Mucosa of rectum (tissue), 2 donors: ENCODE results near the gene INVS.

Source experiments
- H3K27ac ChIP-seq, 2 donors: one replicate each; pipeline ENCODE4 v1.7.0; 2013; ENCODE audit warnings: inconsistent platforms in 2 of 2, low read depth in 2 of 2, low read length in 2 of 2
- H3K27me3 ChIP-seq, 2 donors: one replicate each; pipeline ENCODE4 v1.7.0; 2013; ENCODE audit warnings: low read length in 2 of 2; ENCODE audit not compliant: control insufficient read depth in 2 of 2, insufficient read depth in 2 of 2
- H3K36me3 ChIP-seq, 2 donors: one replicate each; pipeline ENCODE4 v1.7.0; 2013; ENCODE audit warnings: low read length in 2 of 2; ENCODE audit not compliant: control insufficient read depth in 2 of 2, insufficient read depth in 2 of 2
- H3K4me1 ChIP-seq, 2 donors: one replicate each; pipeline ENCODE4 v1.7.0; 2013; ENCODE audit warnings: low read length in 2 of 2, mild to moderate bottlenecking in 1 of 2; ENCODE audit not compliant: control insufficient read depth in 2 of 2, insufficient read depth in 2 of 2
- H3K4me3 ChIP-seq, 2 donors: one replicate each; pipeline ENCODE4 v1.7.0; 2013; ENCODE audit warnings: low read length in 2 of 2
- H3K9ac ChIP-seq, 2 donors: one replicate each; pipeline ENCODE4 v1.7.0; 2013; ENCODE audit warnings: low read length in 2 of 2, low read depth in 1 of 2, mild to moderate bottlenecking in 1 of 2
- H3K9me3 ChIP-seq, 2 donors: one replicate each; pipeline ENCODE4 v1.7.0; 2013; ENCODE audit warnings: low read length in 2 of 2; ENCODE audit not compliant: control insufficient read depth in 2 of 2
- donor health status: healthy.
- donor health status: Normal muscosa, but diverticular disease.

Gene INVS

DNA sequence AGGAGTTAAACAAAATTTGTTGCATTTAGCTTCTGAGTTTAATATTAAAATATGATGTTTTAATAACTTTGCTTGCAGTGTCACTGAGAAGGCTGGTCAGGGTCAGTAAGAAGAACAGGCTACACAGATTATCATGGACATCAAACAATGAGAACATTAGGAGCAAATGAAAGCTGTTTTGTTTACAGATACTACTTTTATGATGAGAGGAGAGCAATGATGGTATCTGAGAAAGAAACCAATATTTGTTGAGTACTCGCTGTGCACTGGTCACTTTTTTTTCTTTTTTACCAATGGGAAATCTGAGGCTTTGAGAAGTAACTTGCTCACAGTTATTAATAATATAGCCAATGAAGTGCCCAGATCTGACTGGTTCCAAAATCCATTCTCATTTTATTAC is 109.6 kb downstream of the INVS start:
- Histone ChIP-seq H3K9me3 (no peaks in the 10 kb centered on the region), H3K27me3 (no peaks in the 10 kb centered on the region), H3K4me3 (no peak overlapping the region), H3K36me3 (no peaks in the 10 kb centered on the region), H3K9ac (no peak overlapping the region), H3K4me1 (no peaks in the 10 kb centered on the region), H3K27ac (no peak overlapping the region)

DNA sequence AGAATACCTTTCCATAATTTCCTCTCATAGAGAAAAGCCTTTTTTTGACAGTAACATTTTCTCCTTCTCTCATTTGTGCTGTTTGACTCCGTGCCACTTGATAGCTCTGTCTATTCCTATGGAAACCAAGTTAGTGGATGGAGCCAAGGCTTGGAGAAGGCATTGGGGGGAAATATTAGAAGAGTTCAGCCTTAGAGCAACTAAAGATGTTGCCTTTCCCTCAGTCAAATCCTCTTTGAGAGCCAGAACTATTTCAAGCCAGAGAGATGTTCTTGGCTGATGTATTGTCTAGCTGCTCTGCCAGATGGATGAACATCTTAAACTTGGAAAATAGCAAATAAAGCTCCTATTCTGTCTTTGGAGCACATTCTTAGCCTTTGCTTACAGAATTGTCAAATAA is 112.4 kb downstream of the INVS start:
- no peaks in the 10 kb centered on the region for H3K27me3 ChIP-seq
- H3K36me3 ChIP-seq = no peaks in the 10 kb centered on the region
- H3K4me3 ChIP-seq = no peak overlapping the region
- no peaks in the 10 kb centered on the region for H3K9me3 ChIP-seq
- no peak overlapping the region for H3K27ac ChIP-seq
- no peak overlapping the region for H3K9ac ChIP-seq
- H3K4me1 ChIP-seq = no peaks in the 10 kb centered on the region

DNA sequence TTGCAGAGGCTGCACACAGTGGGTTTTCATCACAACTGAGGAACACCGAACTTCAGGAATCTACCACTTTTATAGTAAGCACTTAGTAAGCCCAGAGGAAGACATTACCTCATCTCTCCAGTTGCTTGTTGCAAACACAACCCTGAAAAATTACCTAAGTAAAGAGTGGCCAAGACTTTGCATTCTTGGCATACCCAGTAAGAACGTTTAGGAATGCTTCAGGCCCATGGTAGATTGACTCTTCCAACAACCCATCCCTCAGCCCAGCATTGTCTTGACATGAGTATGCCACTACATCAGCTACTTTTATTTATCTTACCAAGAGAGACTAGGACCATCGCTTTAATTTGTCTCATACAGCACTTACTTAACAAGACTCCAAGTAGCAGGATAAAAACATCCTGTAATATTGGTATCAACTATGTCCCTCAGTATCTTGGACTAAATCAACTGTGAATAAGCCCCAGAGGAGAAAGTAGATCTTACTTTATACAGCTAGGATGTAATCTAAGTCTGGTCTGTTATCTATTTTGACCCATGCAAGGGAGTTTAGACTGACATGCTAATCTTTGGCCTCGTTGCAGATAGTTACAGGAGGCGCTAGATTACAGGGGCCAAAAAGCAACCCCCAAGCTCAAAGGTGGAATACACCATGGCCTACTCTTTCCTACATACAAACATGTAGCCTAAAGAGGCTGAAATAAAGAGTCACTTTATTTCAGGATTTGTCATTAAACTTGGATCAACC is 114.9 kb downstream of the INVS start:
- Histone ChIP-seq H3K27me3 (no peaks in the 10 kb centered on the region), H3K4me3 (no peak overlapping the region), H3K9ac (no peak overlapping the region), H3K27ac (no peak overlapping the region), H3K36me3 (peaks cover 0 to 2% of the 10 kb centered on the region in 2 donors), H3K9me3 (no peaks in the 10 kb centered on the region), H3K4me1 (no peaks in the 10 kb centered on the region)

DNA sequence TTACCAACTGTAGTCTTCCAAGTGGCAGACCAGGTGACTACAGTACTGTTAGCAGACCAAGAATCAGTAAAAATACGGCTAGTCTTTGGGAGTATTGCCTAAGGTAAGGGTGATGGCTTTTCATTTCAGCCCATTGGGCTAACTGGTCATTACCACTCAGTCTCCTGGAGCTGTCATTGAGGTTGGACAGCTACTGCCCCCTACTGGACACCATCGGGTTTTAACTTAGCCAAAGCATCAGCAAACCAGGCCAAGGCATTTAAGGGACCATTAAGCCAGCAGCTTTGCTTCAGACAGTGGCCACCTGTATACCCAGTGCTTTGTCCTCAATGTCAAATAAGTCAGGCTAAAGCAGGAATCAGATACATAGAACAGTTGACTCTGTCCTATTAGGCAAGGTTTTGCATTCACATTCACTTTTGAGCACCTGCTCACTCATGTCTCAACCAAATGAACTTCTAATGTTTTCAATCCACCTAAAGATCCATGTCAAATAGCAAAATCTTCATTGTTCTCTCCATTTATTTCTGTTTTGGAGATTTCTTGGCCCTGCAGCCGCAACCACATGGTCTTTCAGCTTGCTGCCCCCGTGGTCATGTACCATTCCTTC is 117.2 kb downstream of the INVS start:
- Histone ChIP-seq H3K27ac (no peak overlapping the region), H3K9me3 (no peaks in the 10 kb centered on the region), H3K9ac (no peak overlapping the region), H3K36me3 (peaks cover 0 to 2% of the 10 kb centered on the region in 2 donors), H3K27me3 (no peaks in the 10 kb centered on the region), H3K4me1 (no peaks in the 10 kb centered on the region), H3K4me3 (no peak overlapping the region)

DNA sequence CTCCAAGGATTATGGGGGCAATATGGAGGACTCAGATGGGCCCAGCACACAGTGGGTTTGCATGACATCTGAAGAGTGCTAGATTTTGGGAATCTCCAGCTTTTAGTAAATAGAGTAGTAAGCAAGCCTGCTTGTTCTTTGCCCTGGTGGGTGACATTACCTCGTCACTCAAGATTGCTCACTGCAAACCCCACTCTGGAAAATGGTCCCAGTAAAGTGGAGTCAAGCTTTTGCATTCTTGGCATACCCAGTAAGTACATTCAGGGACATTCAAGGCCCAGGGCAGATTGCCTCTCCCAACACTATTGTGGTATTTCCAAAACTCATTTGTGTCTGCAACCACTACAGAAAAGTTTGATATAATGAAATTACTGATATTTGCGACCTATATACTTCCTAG is 118.5 kb downstream of the INVS start:
- H3K4me3 ChIP-seq = no peak overlapping the region
- H3K9me3 ChIP-seq = no peaks in the 10 kb centered on the region
- H3K27ac ChIP-seq = no peak overlapping the region
- H3K9ac ChIP-seq = no peak overlapping the region
- no peaks in the 10 kb centered on the region for H3K27me3 ChIP-seq
- H3K4me1 ChIP-seq = no peaks in the 10 kb centered on the region
- H3K36me3 ChIP-seq = peaks cover 0 to 2% of the 10 kb centered on the region in 2 donors

DNA sequence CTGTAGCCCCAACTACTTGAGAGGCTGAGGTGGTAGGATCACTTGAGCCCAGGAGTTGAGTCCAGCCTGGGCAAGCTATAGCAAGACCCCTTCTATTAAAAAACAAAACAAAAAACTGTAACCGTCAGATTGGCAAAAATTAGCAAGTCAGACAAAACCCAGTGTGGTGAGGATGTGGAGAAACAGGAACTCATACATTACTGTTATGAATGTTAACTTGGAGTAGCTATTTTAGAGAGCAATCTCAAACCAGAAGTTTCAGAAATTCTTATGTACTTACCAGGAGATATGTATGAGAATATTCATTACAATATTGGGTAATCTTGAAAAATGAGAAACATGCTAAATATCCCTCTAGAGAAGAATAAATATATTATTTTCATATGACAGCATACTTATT is 120.3 kb downstream of the INVS start:
- Histone ChIP-seq H3K27ac (no peak overlapping the region), H3K4me3 (no peak overlapping the region), H3K36me3 (peaks cover 0 to 2% of the 10 kb centered on the region in 2 donors), H3K9ac (no peak overlapping the region), H3K4me1 (no peaks in the 10 kb centered on the region), H3K9me3 (no peaks in the 10 kb centered on the region), H3K27me3 (no peaks in the 10 kb centered on the region)

DNA sequence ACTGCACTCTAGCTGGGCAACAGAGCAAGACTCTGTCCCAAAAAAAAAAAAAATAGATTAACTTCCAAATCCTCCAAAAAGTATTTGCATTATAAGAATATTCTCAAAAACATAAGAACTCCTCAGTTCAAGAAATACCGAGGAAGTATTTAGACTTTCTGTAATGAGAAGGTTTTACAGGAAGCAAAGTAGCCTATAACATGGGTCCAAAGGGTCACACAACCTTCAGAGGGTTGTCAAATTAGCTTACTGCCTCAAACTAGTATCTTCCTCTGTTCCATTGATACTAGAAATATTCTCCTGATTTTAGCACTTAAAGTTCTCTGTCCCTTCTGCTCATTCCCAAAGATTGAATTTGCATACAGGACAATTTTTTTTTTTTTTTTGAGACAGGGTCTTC is 121.9 kb downstream of the INVS start:
- Histone ChIP-seq H3K27me3 (no peaks in the 10 kb centered on the region), H3K27ac (no peak overlapping the region), H3K9ac (no peak overlapping the region), H3K9me3 (no peaks in the 10 kb centered on the region), H3K4me1 (no peaks in the 10 kb centered on the region), H3K36me3 (peaks cover 0 to 2% of the 10 kb centered on the region in 2 donors), H3K4me3 (no peak overlapping the region)

DNA sequence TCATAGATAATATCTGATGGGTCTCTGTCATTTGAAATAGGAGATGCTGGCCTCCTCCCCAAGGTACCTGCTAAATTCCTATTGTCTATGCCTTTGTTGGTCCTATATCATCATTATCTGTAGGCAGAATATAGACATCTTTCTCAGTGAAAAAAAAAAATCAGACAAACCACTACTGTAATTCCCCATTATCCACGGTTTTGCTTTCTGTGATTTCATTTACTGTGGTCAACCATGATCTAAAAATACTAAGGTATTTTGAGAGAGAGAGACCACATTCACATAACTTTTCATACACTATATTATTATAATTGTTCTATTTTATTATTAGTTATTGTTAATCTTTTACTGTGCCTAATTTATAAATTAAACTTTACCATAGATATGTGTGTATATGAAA is 122.5 kb downstream of the INVS start:
- H3K36me3 ChIP-seq = peaks cover 0 to 2% of the 10 kb centered on the region in 2 donors
- no peaks in the 10 kb centered on the region for H3K27me3 ChIP-seq
- H3K4me3 ChIP-seq = no peak overlapping the region
- H3K27ac ChIP-seq = no peak overlapping the region
- no peak overlapping the region for H3K9ac ChIP-seq
- H3K9me3 ChIP-seq = no peaks in the 10 kb centered on the region
- no peaks in the 10 kb centered on the region for H3K4me1 ChIP-seq

DNA sequence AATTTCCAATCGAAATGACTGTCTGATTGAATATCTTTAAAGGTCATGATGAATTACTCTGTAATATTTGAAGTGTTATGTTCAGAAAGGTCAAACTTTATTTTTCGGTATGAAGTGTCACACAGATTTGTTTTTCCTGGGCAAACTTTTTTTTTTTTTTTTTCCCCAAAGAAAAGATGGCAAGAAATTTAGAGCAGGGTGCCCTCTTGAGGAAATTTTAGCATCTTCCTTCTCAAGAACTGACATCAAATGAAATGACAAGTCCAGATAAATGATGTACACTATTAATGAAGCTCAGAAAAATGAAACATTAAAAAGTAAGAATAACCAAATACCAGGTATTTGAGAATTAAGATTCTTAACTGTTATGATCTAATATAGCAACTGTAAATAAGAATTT is 123.6 kb downstream of the INVS start:
- H3K4me1 ChIP-seq = no peaks in the 10 kb centered on the region
- H3K36me3 ChIP-seq = peaks cover 0 to 5% of the 10 kb centered on the region in 2 donors
- no peak overlapping the region for H3K9ac ChIP-seq
- H3K4me3 ChIP-seq = no peak overlapping the region
- no peak overlapping the region for H3K27ac ChIP-seq
- no peaks in the 10 kb centered on the region for H3K27me3 ChIP-seq
- H3K9me3 ChIP-seq = no peaks in the 10 kb centered on the region

DNA sequence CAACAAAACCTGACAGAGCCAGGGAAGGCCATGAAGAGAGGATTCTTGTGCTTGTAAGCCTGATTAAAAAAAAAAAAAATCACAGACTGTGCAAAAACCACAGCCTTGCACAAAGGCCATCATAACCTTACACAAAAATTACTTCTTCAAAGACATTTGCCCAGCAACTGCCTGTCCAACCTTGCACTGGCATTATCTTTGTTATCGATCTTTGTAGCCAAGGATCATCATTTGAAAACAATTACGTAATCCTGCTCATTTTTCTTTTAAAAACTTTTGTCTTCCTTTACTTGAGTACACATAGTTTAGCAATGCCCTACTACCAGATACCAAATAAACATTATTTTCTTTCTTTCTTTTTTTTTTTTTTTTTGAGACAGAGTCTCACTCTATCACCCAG is 128.6 kb downstream of the INVS start:
- H3K4me1 ChIP-seq = no peaks in the 10 kb centered on the region
- H3K36me3 ChIP-seq = peaks cover 0 to 6% of the 10 kb centered on the region in 2 donors
- no peak overlapping the region for H3K4me3 ChIP-seq
- no peaks in the 10 kb centered on the region for H3K27me3 ChIP-seq
- no peak overlapping the region for H3K27ac ChIP-seq
- H3K9ac ChIP-seq = no peak overlapping the region
- H3K9me3 ChIP-seq = no peaks in the 10 kb centered on the region
